DMS53 treated with DMSO at 0.1 percent for 48 hours (cell line): Measurements from ENCODE around the gene DIRAS1.
"Not testable (repeated sequence)": the region's sequence is repeated elsewhere in the genome, so short reads cannot be mapped to it uniquely, and the experiment has no call there.

Experiments used
- DNase-seq: peaks from one replicate; lab custom pipeline; 2025; ENCODE audit not compliant: unreplicated experiment; lab: John Stamatoyannopoulos, UW

Gene DIRAS1

GRCh38 chr19:2714102-2714501 is 7.1 kb downstream of the DIRAS1 start:
- not testable (repeated sequence) for DNase-seq

GRCh38 chr19:2713170-2713569 is 8.0 kb downstream of the DIRAS1 start:
- DNase-seq, result not testable (repeated sequence)

- no peak for DNase-seq
Measured at GRCh38 chr19:2711875-2712205, 9.3 kb downstream of the DIRAS1 start.

GRCh38 chr19:2711172-2711874 is 9.8 kb downstream of the DIRAS1 start:
- no peak for DNase-seq

GRCh38 chr19:2706251-2706650 is 14.9 kb downstream of the DIRAS1 start:
- no peak for DNase-seq

GRCh38 chr19:2703691-2704216 is 17.4 kb downstream of the DIRAS1 start:
- DNase-seq, result no peak

- no peak for DNase-seq
Measured at GRCh38 chr19:2703077-2703437, 18.1 kb downstream of the DIRAS1 start.

- DNase-seq, result no peak
Measured at GRCh38 chr19:2702170-2703076, 18.7 kb downstream of the DIRAS1 start, which contains the start of gene GNG7. Gene GNG7, minus strand, starts transcription at chr19:2702694. Its CDS starts 182,006 bp downstream, at chr19:2520688.

- DNase-seq, result no peak
Measured at GRCh38 chr19:2701361-2702169, 19.6 kb downstream of the DIRAS1 start.

- no peak for DNase-seq
Measured at GRCh38 chr19:2700660-2701360, 20.4 kb downstream of the DIRAS1 start.

GRCh38 chr19:2699413-2700140 is 21.6 kb downstream of the DIRAS1 start:
- DNase-seq, result no peak

- DNase-seq, result no peak
Measured at GRCh38 chr19:2694196-2694595, 27.0 kb downstream of the DIRAS1 start.

GRCh38 chr19:2693492-2694160 is 27.5 kb downstream of the DIRAS1 start:
- DNase-seq, result no peak

GRCh38 chr19:2691951-2692350 is 29.2 kb downstream of the DIRAS1 start:
- DNase-seq, result no peak

GRCh38 chr19:2690856-2691255 is 30.3 kb downstream of the DIRAS1 start:
- DNase-seq, result no peak

- no peak for DNase-seq
Measured at GRCh38 chr19:2686360-2686759, 34.8 kb downstream of the DIRAS1 start.

GRCh38 chr19:2685204-2685704 is 35.9 kb downstream of the DIRAS1 start:
- DNase-seq, result no peak

- DNase-seq, result no peak
Measured at GRCh38 chr19:2683430-2684003, 37.7 kb downstream of the DIRAS1 start.

GRCh38 chr19:2680808-2681207 is 40.4 kb downstream of the DIRAS1 start:
- no peak for DNase-seq
